Loucy (cell line): Measurements from ENCODE around the gene LAMB4.

ENCODE experiments used
- H2AFZ ChIP-seq: fragments of 200-600 bp; sonication (generic); 2 replicates; pipeline ENCODE4 v1.6.0; 2016; ENCODE audit warnings: antibody characterized with exemption, mild to moderate bottlenecking, low read length, moderate library complexity
- H3F3A ChIP-seq: fragments of 200-600 bp; 2 replicates; pipeline ENCODE4 v1.6.0; 2016; ENCODE audit warnings: antibody characterized with exemption, low read depth, mild to moderate bottlenecking
- H3K27me3 ChIP-seq: fragments of 200-600 bp; sonication (generic); 2 replicates; pipeline ENCODE4 v1.6.1; 2014; ENCODE audit warnings: low read length, mild to moderate bottlenecking; ENCODE audit not compliant: insufficient read depth, poor library complexity, severe bottlenecking
- H3K36me3 ChIP-seq: fragments of 200-600 bp; sonication (generic); 2 replicates; pipeline ENCODE4 v1.6.1; 2016; ENCODE audit warnings: low read length; ENCODE audit not compliant: insufficient read depth
- H3K4me1 ChIP-seq: fragments of 200-600 bp; sonication (generic); 2 replicates; pipeline ENCODE4 v1.5.1; 2014; ENCODE audit warnings: low read length, mild to moderate bottlenecking; ENCODE audit not compliant: insufficient read depth, poor library complexity, severe bottlenecking
- H3K4me2 ChIP-seq: fragments of 200-600 bp; sonication (generic); 2 replicates; pipeline ENCODE4 v1.6.0; 2014; ENCODE audit warnings: antibody characterized with exemption, low read length, low read depth, mild to moderate bottlenecking; ENCODE audit not compliant: poor library complexity, severe bottlenecking
- H3K4me3 ChIP-seq: fragments of 200-600 bp; sonication (generic); 2 replicates; pipeline ENCODE4 v1.5.1; 2014; ENCODE audit warnings: low read length, mild to moderate bottlenecking, mixed read lengths; ENCODE audit not compliant: poor library complexity, severe bottlenecking
- H3K79me2 ChIP-seq: fragments of 200-600 bp; sonication (generic); 2 replicates; pipeline ENCODE4 v1.6.1; 2014; ENCODE audit warnings: low read length; ENCODE audit not compliant: insufficient read depth
- H3K9ac ChIP-seq: fragments of 200-600 bp; sonication (generic); 2 replicates; pipeline ENCODE4 v1.6.0; 2014; ENCODE audit warnings: mild to moderate bottlenecking, low read depth, low read length, moderate library complexity; ENCODE audit not compliant: poor library complexity, severe bottlenecking
- H3K9me2 ChIP-seq: fragments of 200-600 bp; sonication (generic); replicated peaks from 2 replicates; pipeline ENCODE4 v1.6.1; 2016; ENCODE audit warnings: low read depth, low read length, mixed read lengths
- H3K9me3 ChIP-seq: fragments of 200-600 bp; sonication (generic); 2 replicates; pipeline ENCODE4 v1.6.1; 2014; ENCODE audit warnings: mild to moderate bottlenecking, antibody characterized with exemption, low read length, low read depth; ENCODE audit not compliant: insufficient read depth
- H4K20me1 ChIP-seq: fragments of 200-600 bp; sonication (generic); 2 replicates; pipeline ENCODE4 v1.6.0; 2014; ENCODE audit warnings: antibody characterized with exemption, low read length, mild to moderate bottlenecking; ENCODE audit not compliant: insufficient read depth, poor library complexity, severe bottlenecking
- CTCF ChIP-seq: fragments of 200-600 bp; sonication (generic); conservative IDR thresholded peaks from 2 replicates; pipeline ENCODE4 v1.5.1; 2014; ENCODE audit warnings: mild to moderate bottlenecking, antibody characterized with exemption, low read length
- EZH2phosphoT487 ChIP-seq: fragments of 200-600 bp; IDR thresholded peaks from 2 replicates; pipeline ENCODE4 v1.6.1; 2018; ENCODE audit warnings: antibody characterized with exemption, mild to moderate bottlenecking, moderate library complexity, borderline replicate concordance

The LAMB4 gene

GRCh38 chr7:108137040-108137439, 6.9 kb upstream of the LAMB4 start:
- no peak for TF ChIP-seq CTCF
- TF ChIP-seq EZH2phosphoT487: no peak
- no peak overlapping the region for H3K9ac ChIP-seq

GRCh38 chr7:108136191-108136688, 6.1 kb upstream of the LAMB4 start:
- H3K36me3 ChIP-seq: no peaks in the 10 kb centered on the region
- no peaks in the 10 kb centered on the region for H4K20me1 ChIP-seq
- TF ChIP-seq CTCF: no peak
- TF ChIP-seq EZH2phosphoT487: no peak
- no peak overlapping the region for H3K4me2 ChIP-seq
- no peaks in the 10 kb centered on the region for H3K79me2 ChIP-seq
- no peaks in the 10 kb centered on the region for H3F3A ChIP-seq
- H2AFZ ChIP-seq: no peak overlapping the region
- H3K4me1 ChIP-seq: no peaks in the 10 kb centered on the region
- no peaks in the 10 kb centered on the region for H3K9me3 ChIP-seq
- H3K9ac ChIP-seq: no peak overlapping the region
- no peaks in the 10 kb centered on the region for H3K9me2 ChIP-seq
- no peak overlapping the region for H3K4me3 ChIP-seq
- no peaks in the 10 kb centered on the region for H3K27me3 ChIP-seq

More at GRCh38 chr7:108137040-108137439, 6.9 kb upstream of the LAMB4 start:
- no peaks in the 10 kb centered on the region for H3K79me2 ChIP-seq
- no peaks in the 10 kb centered on the region for H4K20me1 ChIP-seq
- H3K36me3 ChIP-seq: no peaks in the 10 kb centered on the region
- no peaks in the 10 kb centered on the region for H3K27me3 ChIP-seq
- H3K4me3 ChIP-seq: no peak overlapping the region
- H3K9me2 ChIP-seq: no peaks in the 10 kb centered on the region
- no peak overlapping the region for H3K4me2 ChIP-seq
- no peaks in the 10 kb centered on the region for H3K9me3 ChIP-seq
- no peaks in the 10 kb centered on the region for H3F3A ChIP-seq
- no peaks in the 10 kb centered on the region for H3K4me1 ChIP-seq
- H2AFZ ChIP-seq: no peak overlapping the region

- H3K9me2 ChIP-seq: no peaks in the 10 kb centered on the region
- H3K9me3 ChIP-seq: no peaks in the 10 kb centered on the region
- no peak overlapping the region for H3K4me3 ChIP-seq
- no peaks in the 10 kb centered on the region for H3K27me3 ChIP-seq
- H3F3A ChIP-seq: no peaks in the 10 kb centered on the region
- no peaks in the 10 kb centered on the region for H4K20me1 ChIP-seq
- TF ChIP-seq CTCF (no peak), EZH2phosphoT487 (no peak)
- no peak overlapping the region for H2AFZ ChIP-seq
- H3K4me2 ChIP-seq: no peak overlapping the region
- no peaks in the 10 kb centered on the region for H3K4me1 ChIP-seq
- no peak overlapping the region for H3K9ac ChIP-seq
- no peaks in the 10 kb centered on the region for H3K36me3 ChIP-seq
- no peaks in the 10 kb centered on the region for H3K79me2 ChIP-seq
These were observed 5.5 kb upstream of the LAMB4 start for GRCh38 chr7:108135446-108136190.
